SU-DHL-6 (cell line): Measurements from ENCODE around the gene PDE8B.

Experiments
- CTCF ChIP-seq: fragments of 200-600 bp; sonication (generic); IDR thresholded peaks from one replicate; pipeline ENCODE4 v1.5.1; 2017; ENCODE audit warnings: antibody characterized with exemption, mild to moderate bottlenecking, low read length, moderate library complexity; ENCODE audit not compliant: insufficient read depth, poor library complexity, severe bottlenecking
- EZH2phosphoT487 ChIP-seq: fragments of 200-600 bp; sonication (generic), shearing (Covaris generic); conservative IDR thresholded peaks from 2 replicates; pipeline ENCODE4 v1.6.1; 2018; ENCODE audit warnings: mild to moderate bottlenecking, antibody characterized with exemption, low read length, moderate library complexity, mixed read lengths

- TF ChIP-seq EZH2phosphoT487 (no peak), CTCF (no peak)
Measured at GRCh38 chr5:77200663-77201062, 9.8 kb upstream of the PDE8B start.
